ENCODE data around the gene FBN3.

The FBN3 gene

GRCh38 chr19:8081569-8082550 lies 67.5 kb downstream of the FBN3 start:
- H3K9me3 ChIP-seq (ENCODE audit: insufficient read depth, low read depth, low read length) = no peaks in the 10 kb centered on the region
- no peaks in the 10 kb centered on the region for H3K27me3 ChIP-seq (ENCODE audit: insufficient read depth, low read length, poor library complexity, severe bottlenecking)
- no peak overlapping the region for H3K4me2 ChIP-seq (ENCODE audit: low read depth, low read length, poor library complexity, severe bottlenecking)
- no peak overlapping the region for H3K9ac ChIP-seq (ENCODE audit: low read depth, low read length, poor library complexity, severe bottlenecking)
- TF ChIP-seq EZH2phosphoT487 (IDR thresholded peaks at IDR 0.05; ENCODE audit: borderline replicate concordance) = no peak
- no peak for TF ChIP-seq CTCF (conservative IDR thresholded peaks at IDR 0.05; ENCODE audit: low read length)
- no peak overlapping the region for H3K4me3 ChIP-seq (ENCODE audit: low read length, poor library complexity, severe bottlenecking)
- H3K4me1 ChIP-seq (ENCODE audit: insufficient read depth, low read length, poor library complexity, severe bottlenecking) = no peaks in the 10 kb centered on the region
- no peaks in the 10 kb centered on the region for H4K20me1 ChIP-seq (ENCODE audit: insufficient read depth, low read length, poor library complexity, severe bottlenecking)
- no peaks in the 10 kb centered on the region for H3K36me3 ChIP-seq (ENCODE audit: insufficient read depth, low read length)
- H3K9me2 ChIP-seq (replicated peaks; ENCODE audit: low read depth, low read length) = no peaks in the 10 kb centered on the region
- H2AFZ ChIP-seq (ENCODE audit: low read length) = no peak overlapping the region
- H3F3A ChIP-seq (ENCODE audit: low read depth) = no peaks in the 10 kb centered on the region
- H3K79me2 ChIP-seq (ENCODE audit: insufficient read depth, low read length) = no peaks in the 10 kb centered on the region

- no peaks in the 10 kb centered on the region for H3K9me2 ChIP-seq (replicated peaks; ENCODE audit: low read depth, low read length)
- H3K4me2 ChIP-seq (ENCODE audit: low read depth, low read length, poor library complexity, severe bottlenecking) = no peak overlapping the region
- H3K4me1 ChIP-seq (ENCODE audit: insufficient read depth, low read length, poor library complexity, severe bottlenecking) = no peaks in the 10 kb centered on the region
- no peak for TF ChIP-seq CTCF (conservative IDR thresholded peaks at IDR 0.05; ENCODE audit: low read length)
- no peak for TF ChIP-seq EZH2phosphoT487 (IDR thresholded peaks at IDR 0.05; ENCODE audit: borderline replicate concordance)
- no peaks in the 10 kb centered on the region for H3K36me3 ChIP-seq (ENCODE audit: insufficient read depth, low read length)
- H2AFZ ChIP-seq (ENCODE audit: low read length) = no peak overlapping the region
- no peaks in the 10 kb centered on the region for H3K79me2 ChIP-seq (ENCODE audit: insufficient read depth, low read length)
- H3K9me3 ChIP-seq (ENCODE audit: insufficient read depth, low read depth, low read length) = no peaks in the 10 kb centered on the region
- no peaks in the 10 kb centered on the region for H3F3A ChIP-seq (ENCODE audit: low read depth)
- H3K4me3 ChIP-seq (ENCODE audit: low read length, poor library complexity, severe bottlenecking) = no peak overlapping the region
- H3K27me3 ChIP-seq (ENCODE audit: insufficient read depth, low read length, poor library complexity, severe bottlenecking) = no peaks in the 10 kb centered on the region
- no peaks in the 10 kb centered on the region for H4K20me1 ChIP-seq (ENCODE audit: insufficient read depth, low read length, poor library complexity, severe bottlenecking)
- no peak overlapping the region for H3K9ac ChIP-seq (ENCODE audit: low read depth, low read length, poor library complexity, severe bottlenecking)
These were observed 68.6 kb downstream of the FBN3 start for GRCh38 chr19:8080832-8081231.

GRCh38 chr19:8079988-8080387 lies 69.4 kb downstream of the FBN3 start:
- Histone ChIP-seq H3K27me3 (ENCODE audit: insufficient read depth, low read length, poor library complexity, severe bottlenecking) (no peaks in the 10 kb centered on the region), H3K9me3 (ENCODE audit: insufficient read depth, low read depth, low read length) (no peaks in the 10 kb centered on the region), H3K4me2 (ENCODE audit: low read depth, low read length, poor library complexity, severe bottlenecking) (no peak overlapping the region), H3K9ac (ENCODE audit: low read depth, low read length, poor library complexity, severe bottlenecking) (no peak overlapping the region), H4K20me1 (ENCODE audit: insufficient read depth, low read length, poor library complexity, severe bottlenecking) (no peaks in the 10 kb centered on the region), H3K4me3 (ENCODE audit: low read length, poor library complexity, severe bottlenecking) (no peak overlapping the region), H3K79me2 (ENCODE audit: insufficient read depth, low read length) (no peaks in the 10 kb centered on the region), H2AFZ (ENCODE audit: low read length) (no peak overlapping the region), H3K4me1 (ENCODE audit: insufficient read depth, low read length, poor library complexity, severe bottlenecking) (no peaks in the 10 kb centered on the region), H3K36me3 (ENCODE audit: insufficient read depth, low read length) (no peaks in the 10 kb centered on the region), H3K9me2 (replicated peaks; ENCODE audit: low read depth, low read length) (no peaks in the 10 kb centered on the region), H3F3A (ENCODE audit: low read depth) (no peaks in the 10 kb centered on the region)
- TF ChIP-seq CTCF (conservative IDR thresholded peaks at IDR 0.05; ENCODE audit: low read length) = no peak
- TF ChIP-seq EZH2phosphoT487 (IDR thresholded peaks at IDR 0.05; ENCODE audit: borderline replicate concordance) = no peak

Measured in Loucy (cell line).